SK-N-DZ (cell line): ENCODE data around the gene MYOF.
"Not testable (repeated sequence)": the region's sequence is repeated elsewhere in the genome, so short reads cannot be mapped to it uniquely, and the experiment has no call there.

Experiments
- DNase-seq: peaks from one replicate; pipeline ENCODE4 v3.0.0-alpha.2; 2015; ENCODE audit warnings: low spot score

The MYOF gene

GRCh38 chr10:93485690-93486089 is 3.6 kb upstream of the MYOF start:
- no peak for DNase-seq

- DNase-seq, result no peak
These were observed 443 bp downstream of the MYOF start for GRCh38 chr10:93481637-93482144.

- no peak for DNase-seq
These were observed 3.3 kb downstream of the MYOF start for GRCh38 chr10:93478873-93479272.

DNA sequence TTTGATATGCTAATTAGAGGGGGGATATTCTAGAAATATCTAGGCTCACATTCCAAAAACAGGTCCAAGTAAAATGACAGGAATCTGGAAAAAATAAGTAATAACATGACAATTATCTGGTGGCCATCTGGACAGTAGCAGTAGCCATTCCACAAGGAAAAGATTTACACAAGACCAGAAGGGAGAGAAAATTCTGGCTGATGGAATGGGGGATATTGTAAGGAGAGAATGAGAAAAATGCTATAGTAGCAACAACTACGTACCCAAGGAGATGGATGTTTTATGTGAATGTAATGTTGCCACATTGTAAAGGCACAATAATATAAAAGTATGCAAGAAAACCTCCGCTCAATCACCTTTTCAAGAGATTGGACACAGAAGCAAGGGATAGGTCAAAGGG is 5.4 kb downstream of the MYOF start:
- no peak for DNase-seq

DNA sequence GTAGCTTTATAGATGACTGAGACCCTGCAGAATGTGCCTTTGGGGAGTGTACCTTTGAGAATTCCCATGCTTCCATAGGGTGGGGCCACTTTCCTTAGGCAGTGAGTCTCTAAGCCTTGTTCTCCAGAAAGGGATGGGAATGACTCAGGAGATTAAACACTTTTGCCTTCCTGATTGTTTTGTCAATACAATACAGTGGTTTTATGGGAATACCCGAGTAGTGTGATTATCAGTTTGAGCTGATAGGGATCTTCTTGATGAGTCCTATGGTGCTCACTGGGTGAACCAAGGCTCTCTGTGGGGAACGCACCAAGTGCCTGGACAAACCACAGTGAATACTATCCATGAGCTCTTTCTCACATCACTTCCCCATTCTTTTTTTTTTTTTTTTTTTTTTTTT is 6.3 kb downstream of the MYOF start:
- DNase-seq, result no peak

- no peak for DNase-seq
These were observed 6.9 kb downstream of the MYOF start for GRCh38 chr10:93475227-93475626.

- no peak for DNase-seq
These were observed 8.2 kb downstream of the MYOF start for GRCh38 chr10:93473804-93474472.

DNA sequence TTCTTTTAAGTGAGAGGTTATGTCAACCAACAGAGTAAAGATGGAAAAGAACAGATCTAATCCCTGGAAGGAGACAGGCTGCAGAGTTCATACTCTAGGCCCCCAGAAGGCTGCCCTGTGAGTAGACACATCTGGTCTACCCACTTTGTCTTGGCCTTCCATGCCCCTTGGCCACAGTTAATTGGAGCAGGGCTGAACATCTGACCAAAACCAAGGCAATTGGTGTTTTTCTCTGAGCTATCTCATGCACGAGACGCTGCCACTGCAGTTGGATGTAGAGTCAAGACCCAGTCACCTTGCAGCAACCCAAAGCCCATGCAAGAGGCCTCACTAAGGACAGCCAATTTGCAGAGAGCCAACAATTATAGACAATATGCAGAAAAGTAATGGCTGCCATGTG is 9.0 kb downstream of the MYOF start:
- DNase-seq, result no peak

GRCh38 chr10:93471110-93471651 is 11.0 kb downstream of the MYOF start:
- DNase-seq, result no peak

- no peak for DNase-seq
These were observed 12.7 kb downstream of the MYOF start for GRCh38 chr10:93469454-93469853.

GRCh38 chr10:93468461-93469213 is 13.5 kb downstream of the MYOF start:
- DNase-seq, result no peak

GRCh38 chr10:93467635-93468034 is 14.5 kb downstream of the MYOF start:
- DNase-seq, result not testable (repeated sequence)

DNA sequence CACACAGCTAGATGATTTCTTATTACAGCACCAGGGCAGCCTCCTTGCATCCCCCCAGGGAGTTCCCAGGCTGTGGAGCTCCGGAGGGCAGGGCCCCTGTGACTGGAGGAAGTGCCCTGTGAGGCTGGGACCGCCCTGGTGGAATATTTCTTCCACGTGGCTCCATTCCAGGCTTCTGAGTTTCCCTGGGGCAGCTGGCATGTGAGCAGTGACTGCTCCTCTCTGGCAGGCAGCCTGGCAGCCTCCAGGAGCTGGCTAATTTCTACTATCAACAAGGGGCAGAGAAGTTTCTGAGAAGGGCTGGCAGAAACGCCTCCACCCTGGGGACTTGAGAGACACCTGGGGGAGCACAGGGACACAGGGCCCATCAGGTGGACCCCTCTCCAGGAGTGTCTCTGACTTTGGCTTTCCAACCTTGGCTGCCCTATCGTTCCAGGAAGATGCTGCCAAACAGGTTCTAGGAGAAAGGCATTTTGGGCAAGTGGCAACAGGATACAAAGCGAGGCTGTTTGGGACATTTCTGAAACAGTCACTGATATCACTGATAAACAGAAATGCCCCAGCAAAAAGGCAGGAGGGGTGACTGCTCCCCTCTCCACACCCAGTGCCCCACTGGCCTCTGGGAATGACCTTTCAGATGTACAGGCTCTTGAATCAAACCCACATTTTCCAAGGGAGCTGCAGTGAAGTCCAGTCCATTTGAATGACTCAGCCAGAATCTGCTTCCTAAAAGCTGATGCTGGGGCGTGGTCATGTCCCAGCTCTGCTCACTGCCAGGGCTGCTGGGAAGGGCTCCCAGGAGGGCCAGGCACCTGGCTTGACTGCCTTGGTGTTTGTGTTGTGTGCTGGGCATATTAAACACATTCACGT is 16.1 kb downstream of the MYOF start:
- DNase-seq, result no peak

- no peak for DNase-seq
These were observed 17.3 kb downstream of the MYOF start for GRCh38 chr10:93464776-93465388.

DNA sequence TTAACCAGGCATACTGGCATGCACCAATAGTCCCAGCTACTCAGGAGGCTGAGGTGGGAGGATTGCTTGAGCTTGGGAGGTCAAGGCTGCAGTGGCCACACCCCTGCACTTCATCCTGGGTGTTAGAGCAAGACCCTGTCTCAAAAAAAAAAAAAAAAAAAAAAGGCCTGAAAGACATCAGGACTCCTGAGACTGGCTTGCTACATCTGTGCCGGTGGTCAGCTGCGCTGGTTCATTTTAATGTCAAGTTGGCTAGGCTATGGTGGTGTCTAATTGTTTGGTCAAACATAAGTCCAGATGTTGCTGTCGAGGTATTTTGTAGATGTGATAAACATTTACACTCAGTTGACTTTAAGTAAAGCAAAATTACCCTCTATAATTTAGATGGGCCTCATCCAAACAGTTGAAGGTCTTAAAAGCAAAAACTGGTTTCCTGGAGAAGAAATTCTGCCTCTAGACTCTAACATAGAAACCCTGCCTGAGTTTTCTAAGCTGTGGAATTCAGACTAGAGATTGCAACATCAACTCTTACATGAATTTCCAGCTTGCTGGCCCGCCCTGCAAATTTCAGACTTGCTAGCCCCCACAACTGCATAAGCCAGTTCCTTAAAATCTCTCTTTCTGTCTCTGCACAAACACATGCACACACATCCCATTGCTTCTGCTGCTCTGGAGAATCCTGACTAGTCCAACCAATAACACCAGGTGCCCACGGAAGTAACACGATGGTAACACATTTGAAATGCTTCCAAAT is 18.2 kb downstream of the MYOF start:
- DNase-seq, result no peak

- no peak for DNase-seq
These were observed 19.3 kb downstream of the MYOF start for GRCh38 chr10:93462881-93463280.

- DNase-seq, result no peak
These were observed 19.8 kb downstream of the MYOF start for GRCh38 chr10:93462371-93462770.

GRCh38 chr10:93461807-93462178 is 20.3 kb downstream of the MYOF start:
- no peak for DNase-seq

GRCh38 chr10:93461109-93461806 is 20.9 kb downstream of the MYOF start:
- no peak for DNase-seq

DNA sequence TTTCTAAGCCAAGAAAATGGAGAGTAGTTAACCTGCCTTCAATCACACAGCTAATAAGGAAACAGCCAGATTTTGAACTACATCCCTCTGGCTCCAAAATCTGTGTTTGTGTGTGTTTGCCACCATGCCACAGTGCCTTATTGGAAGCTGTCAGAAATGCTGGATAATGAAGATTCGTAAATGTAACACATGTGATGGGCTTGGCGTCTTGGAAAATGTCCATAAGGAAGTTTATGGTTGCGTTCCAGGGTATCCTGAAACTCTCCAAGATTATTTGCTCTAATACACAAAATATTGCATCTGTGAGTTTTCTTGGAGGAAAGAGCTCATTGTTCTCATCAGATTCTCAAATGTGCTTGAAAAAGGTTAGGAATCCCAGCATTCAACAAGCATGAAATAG is 22.7 kb downstream of the MYOF start:
- DNase-seq, result no peak
